Measurements from ENCODE around the gene GRK2.
A peak's percentile ranks its signal among the peaks of the same experiment; 100 is the strongest.
"Not testable (repeated sequence)": the region's sequence is repeated elsewhere in the genome, so short reads cannot be mapped to it uniquely, and the experiment has no call there.

The GRK2 gene

GRCh38 chr11:67315325-67315909 lies 49.1 kb downstream of the GRK2 start:
- H3K27ac ChIP-seq, result peak overlapping the region; percentile 95; the same call in 1 of the 2 replicates
- no peak for TF ChIP-seq CTCF (IDR thresholded peaks at IDR 0.05)
- no peak for TF ChIP-seq ZFX (IDR thresholded peaks at IDR 0.05; ENCODE audit: borderline replicate concordance)

GRCh38 chr11:67316882-67317204 lies 50.6 kb downstream of the GRK2 start:
- no peak for TF ChIP-seq ZFX (IDR thresholded peaks at IDR 0.05; ENCODE audit: borderline replicate concordance)
- no peak for TF ChIP-seq CTCF (IDR thresholded peaks at IDR 0.05)
- peak overlapping the region; percentile 95 for H3K27ac ChIP-seq

GRCh38 chr11:67317205-67317887 lies 51.1 kb downstream of the GRK2 start:
- peak overlapping the region; percentile 95 for H3K27ac ChIP-seq
- TF ChIP-seq ZFX (IDR thresholded peaks at IDR 0.05; ENCODE audit: borderline replicate concordance) (no peak), CTCF (IDR thresholded peaks at IDR 0.05) (peak; percentile 93)

- TF ChIP-seq ZFX (IDR thresholded peaks at IDR 0.05; ENCODE audit: borderline replicate concordance) (no peak), CTCF (IDR thresholded peaks at IDR 0.05) (peak; percentile 50)
Observed at GRCh38 chr11:67317888-67318555, 51.7 kb downstream of the GRK2 start.

GRCh38 chr11:67318876-67319275 lies 52.6 kb downstream of the GRK2 start:
- not testable (repeated sequence) for H3K27ac ChIP-seq

More at GRCh38 chr11:67317888-67318555, 51.7 kb downstream of the GRK2 start:
- peak overlapping the region; percentile 95 for H3K27ac ChIP-seq

- H3K27ac ChIP-seq, result no peak overlapping the region
- no peak for TF ChIP-seq CTCF (IDR thresholded peaks at IDR 0.05)
- TF ChIP-seq ZFX (IDR thresholded peaks at IDR 0.05; ENCODE audit: borderline replicate concordance), result no peak
Observed at GRCh38 chr11:67320011-67320410, 53.7 kb downstream of the GRK2 start.

- no peak for TF ChIP-seq CTCF (IDR thresholded peaks at IDR 0.05)
- TF ChIP-seq ZFX (IDR thresholded peaks at IDR 0.05; ENCODE audit: borderline replicate concordance), result no peak
- no peak overlapping the region for H3K27ac ChIP-seq
Observed at GRCh38 chr11:67320691-67321090, 54.4 kb downstream of the GRK2 start.
